ENCODE measurements around the gene HNRNPAB. TPM values are rescaled to one million over a fixed set of nuclear protein-coding genes. Genes with fewer than 3 reads are reported as not detected.

The HNRNPAB gene
- total and polyA plus RNA-seq, 8 donors = 24.5 to 61.6 (median 46.2) TPM

- H3K27ac ChIP-seq = no peak overlapping the region
- FAIRE-seq (no peak), ATAC-seq (no peak), DNase-seq (no peak)
- no peaks in the 10 kb centered on the region for H3K9me3 ChIP-seq
- H3K4me3 ChIP-seq = no peak overlapping the region
- TF ChIP-seq CTCF (IDR thresholded peaks at IDR 0.05) = no peak
- intact Hi-C loops (cut with DNase I) = no loop called here
- WGBS, 2 donors = 40 to 41% methylated on average over 2 of the region's 2 CpGs
- no peaks in the 10 kb centered on the region for H3K27me3 ChIP-seq
- no peaks in the 10 kb centered on the region for H3K36me3 ChIP-seq
- no peaks in the 10 kb centered on the region for H3K4me1 ChIP-seq
These were observed 14.9 kb upstream of the HNRNPAB start for GRCh38 chr5:178189433-178189832.

GRCh38 chr5:178191661-178192060 lies 12.7 kb upstream of the HNRNPAB start:
- Histone ChIP-seq H3K27me3 (no peaks in the 10 kb centered on the region), H3K4me1 (no peaks in the 10 kb centered on the region), H3K36me3 (no peaks in the 10 kb centered on the region), H3K4me3 (no peak overlapping the region), H3K9me3 (no peaks in the 10 kb centered on the region), H3K27ac (no peak overlapping the region)
- no peak for ATAC-seq
- WGBS, 2 donors = 63 to 88% methylated on average over 4 of the region's 4 CpGs
- DNase-seq = no peak
- no peak for TF ChIP-seq CTCF (IDR thresholded peaks at IDR 0.05)
- FAIRE-seq = no peak
- intact Hi-C loops (cut with DNase I) = no loop called here

GRCh38 chr5:178192244-178192643 lies 12.1 kb upstream of the HNRNPAB start:
- H3K27ac ChIP-seq = no peak overlapping the region
- H3K27me3 ChIP-seq = no peaks in the 10 kb centered on the region
- no peak for TF ChIP-seq CTCF (IDR thresholded peaks at IDR 0.05)
- intact Hi-C loops (cut with DNase I) = no loop called here
- H3K4me1 ChIP-seq = no peaks in the 10 kb centered on the region
- no peak overlapping the region for H3K4me3 ChIP-seq
- H3K9me3 ChIP-seq = no peaks in the 10 kb centered on the region
- ATAC-seq (no peak), FAIRE-seq (no peak), DNase-seq (no peak)
- 34 to 45% methylated on average over 2 of the region's 2 CpGs for WGBS, 2 donors
- no peaks in the 10 kb centered on the region for H3K36me3 ChIP-seq

GRCh38 chr5:178192787-178193186 lies 11.5 kb upstream of the HNRNPAB start:
- Histone ChIP-seq H3K27ac (no peak overlapping the region), H3K36me3 (no peaks in the 10 kb centered on the region), H3K4me3 (no peak overlapping the region), H3K27me3 (no peaks in the 10 kb centered on the region), H3K4me1 (no peaks in the 10 kb centered on the region), H3K9me3 (no peaks in the 10 kb centered on the region)
- FAIRE-seq (no peak), DNase-seq (no peak), ATAC-seq (no peak)
- intact Hi-C loops (cut with DNase I) = no loop called here
- 75 to 87% methylated on average over 7 of the region's 7 CpGs for WGBS, 2 donors
- no peak for TF ChIP-seq CTCF (IDR thresholded peaks at IDR 0.05)

GRCh38 chr5:178193251-178193809 lies 11.0 kb upstream of the HNRNPAB start:
- FAIRE-seq (no peak), DNase-seq (no peak)

More at GRCh38 chr5:178193251-178193809, 11.0 kb upstream of the HNRNPAB start:
- intact Hi-C loops (cut with DNase I) = no loop called here
- Histone ChIP-seq H3K4me1 (no peaks in the 10 kb centered on the region), H3K4me3 (no peak overlapping the region), H3K27me3 (no peaks in the 10 kb centered on the region), H3K27ac (no peak overlapping the region), H3K36me3 (no peaks in the 10 kb centered on the region), H3K9me3 (no peaks in the 10 kb centered on the region)
- no peak for TF ChIP-seq CTCF (IDR thresholded peaks at IDR 0.05)
- 73 to 77% methylated on average over 8 of the region's 8 CpGs for WGBS, 2 donors
- no peak for ATAC-seq
